Measurements from ENCODE around the gene STK16. TPM values are rescaled to one million over a fixed set of nuclear protein-coding genes. Genes with fewer than 3 reads are reported as not detected.

Gene STK16
- total and polyA plus RNA-seq, 2 of the 13 experiments (the other 11 are each of a cell fraction or from before 2014, with no cell fraction given), result 28.0 to 50.9 TPM

- peak; percentile 34 for TF ChIP-seq XRCC5 (optimal IDR thresholded peaks at IDR 0.05; ENCODE audit: low read length)
- TF ChIP-seq HNRNPLL (IDR thresholded peaks at IDR 0.05; ENCODE audit: low read depth, low read length, poor library complexity, severe bottlenecking), result peak; percentile 55
- TF ChIP-seq ZNF768 (CRISPR knock-in tag; IDR thresholded peaks at IDR 0.05), result peak; percentile 42; the same call in 1 of the 2 replicates
- TF ChIP-seq TSC22D2 (CRISPR knock-in tag; IDR thresholded peaks at IDR 0.05; ENCODE audit: borderline replicate concordance), result no peak
- peak; percentile 15; the same call in 1 of the 2 replicates for TF ChIP-seq MAZ (IDR thresholded peaks at IDR 0.05; ENCODE audit: borderline replicate concordance, low read depth, low read length)
- TF ChIP-seq MAZ (CRISPR knock-in tag; IDR thresholded peaks at IDR 0.05; ENCODE audit: low read depth), result no peak
- no peak for TF ChIP-seq ZBTB40 (IDR thresholded peaks at IDR 0.05)
- TF ChIP-seq ZBTB40 (CRISPR knock-in tag; IDR thresholded peaks at IDR 0.05), result peak; percentile 64; the same call in 1 of the 2 replicates
These were observed 44.5 kb downstream of the STK16 start (continued) for GRCh38 chr2:219289537-219290361.
